ENCODE data around the gene SNX27. TPM values are rescaled to one million over a fixed set of nuclear protein-coding genes. Genes with fewer than 3 reads are reported as not detected.
A peak's percentile ranks its signal among the peaks of the same experiment; 100 is the strongest.
"Not testable (repeated sequence)": the region's sequence is repeated elsewhere in the genome, so short reads cannot be mapped to it uniquely, and the experiment has no call there.

SNX27 gene
- total and polyA plus RNA-seq, 12 donors, result 6.5 to 37.8 (median 32.2) TPM

DNA sequence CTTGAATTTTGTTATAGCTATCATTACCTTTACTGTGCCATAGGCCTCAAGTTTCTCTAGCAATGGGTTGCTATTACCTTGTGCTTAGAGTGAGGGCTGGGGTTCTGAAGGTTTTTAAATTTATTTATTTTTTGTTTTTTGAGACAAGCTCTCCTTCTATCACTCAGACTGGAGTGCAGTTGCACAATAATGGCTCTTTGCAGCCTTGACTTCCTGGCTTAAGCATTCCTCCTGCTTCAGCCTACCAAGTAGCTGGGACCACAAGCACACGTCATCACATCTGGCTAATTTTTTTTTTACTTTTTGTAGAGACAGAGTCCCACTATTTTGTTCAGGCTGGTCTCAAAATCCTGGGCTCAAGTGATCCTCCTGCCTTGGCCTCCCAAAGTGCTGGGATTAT, 41.5 kb downstream of the SNX27 start:
- H3K27ac ChIP-seq, result peak overlapping the region in 2 of 10 donors; percentile 1 to 85
- 82 to 89% methylated on average over 1 of the region's 1 CpG for WGBS, 2 donors
- ATAC-seq, result no peak

DNA sequence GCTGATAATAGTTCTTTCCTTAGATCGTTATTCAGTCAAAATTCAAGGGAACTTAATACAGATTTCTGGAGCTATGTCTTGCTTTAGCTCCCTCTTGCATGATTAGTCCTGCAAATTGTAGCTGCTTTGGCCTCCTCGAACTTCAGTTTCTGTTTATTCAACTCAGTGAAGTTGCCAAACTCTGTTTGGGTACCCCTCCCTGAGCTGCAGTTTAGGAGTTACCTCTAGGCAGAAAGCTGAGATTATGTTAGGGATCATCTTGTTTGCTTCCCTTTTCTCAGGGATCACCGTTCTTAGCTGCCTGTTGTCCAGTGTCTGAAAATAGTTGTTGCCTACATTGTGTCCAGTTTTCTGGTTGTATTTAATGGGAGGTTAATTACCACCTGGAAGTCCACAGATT, 43.5 kb downstream of the SNX27 start:
- 83 to 89% methylated on average over 3 of the region's 3 CpGs for WGBS, 2 donors
- peaks cover 0 to 35% (median 6%) of the 10 kb centered on the region in 9 donors for H3K4me1 ChIP-seq

More for the DNA sequence above, 41.5 kb downstream of the SNX27 start:
- DNase-seq, result no peak
- Histone ChIP-seq H3K36me3 (peaks cover 0 to 21% (median 5%) of the 10 kb centered on the region in 9 donors), H3K4me3 (no peak overlapping the region), H3K4me1 (peaks cover 0 to 35% (median 6%) of the 10 kb centered on the region in 9 donors), H3K9me3 (no peaks in the 10 kb centered on the region), H3K27me3 (no peaks in the 10 kb centered on the region)
- TF ChIP-seq, protein P1, sequence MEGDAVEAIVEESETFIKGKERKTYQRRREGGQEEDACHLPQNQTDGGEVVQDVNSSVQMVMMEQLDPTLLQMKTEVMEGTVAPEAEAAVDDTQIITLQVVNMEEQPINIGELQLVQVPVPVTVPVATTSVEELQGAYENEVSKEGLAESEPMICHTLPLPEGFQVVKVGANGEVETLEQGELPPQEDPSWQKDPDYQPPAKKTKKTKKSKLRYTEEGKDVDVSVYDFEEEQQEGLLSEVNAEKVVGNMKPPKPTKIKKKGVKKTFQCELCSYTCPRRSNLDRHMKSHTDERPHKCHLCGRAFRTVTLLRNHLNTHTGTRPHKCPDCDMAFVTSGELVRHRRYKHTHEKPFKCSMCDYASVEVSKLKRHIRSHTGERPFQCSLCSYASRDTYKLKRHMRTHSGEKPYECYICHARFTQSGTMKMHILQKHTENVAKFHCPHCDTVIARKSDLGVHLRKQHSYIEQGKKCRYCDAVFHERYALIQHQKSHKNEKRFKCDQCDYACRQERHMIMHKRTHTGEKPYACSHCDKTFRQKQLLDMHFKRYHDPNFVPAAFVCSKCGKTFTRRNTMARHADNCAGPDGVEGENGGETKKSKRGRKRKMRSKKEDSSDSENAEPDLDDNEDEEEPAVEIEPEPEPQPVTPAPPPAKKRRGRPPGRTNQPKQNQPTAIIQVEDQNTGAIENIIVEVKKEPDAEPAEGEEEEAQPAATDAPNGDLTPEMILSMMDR (IDR thresholded peaks at IDR 0.05), result no peak
- intact Hi-C loops (cut with DNase I), result loop anchor here in 1 of 10 donors (10.0 kb wide), 1 partner anchor 61 kb away; the partner anchor contains the start of gene CELF3

DNA sequence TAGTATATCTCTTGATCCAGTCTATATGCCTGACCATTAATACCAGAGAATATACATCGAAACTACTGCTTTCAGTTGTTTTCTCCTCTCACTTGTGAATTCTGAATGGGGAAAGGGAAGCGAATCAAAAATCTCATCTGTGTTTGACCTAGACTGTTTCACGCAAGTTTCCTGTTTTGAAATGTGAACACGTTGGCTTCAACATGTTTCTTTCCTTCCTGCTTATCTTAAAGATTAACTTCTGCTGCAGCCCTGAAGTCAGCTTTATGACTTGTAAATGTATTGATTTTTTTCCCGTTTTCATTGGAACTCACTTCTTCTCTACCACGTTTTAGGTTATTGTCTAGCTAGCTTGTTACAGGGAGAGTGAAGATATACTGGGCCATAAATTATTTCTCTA, 49.9 kb downstream of the SNX27 start:
- 67 to 77% methylated on average over 6 of the region's 6 CpGs for WGBS, 2 donors
- no peak for ATAC-seq
- Histone ChIP-seq H3K36me3 (peaks cover 0 to 86% (median 24%) of the 10 kb centered on the region in 9 donors), H3K27me3 (no peaks in the 10 kb centered on the region), H3K4me3 (no peak overlapping the region), H3K4me1 (peaks cover 0 to 20% (median 0%) of the 10 kb centered on the region in 9 donors), H3K9me3 (no peaks in the 10 kb centered on the region), H3K27ac (peak overlapping the region in 2 of 10 donors; percentile 7 to 59)
- DNase-seq, result no peak
- TF ChIP-seq, protein P1 (IDR thresholded peaks at IDR 0.05), result no peak
- intact Hi-C loops (cut with DNase I), result no loop called here

More for the DNA sequence above, 43.5 kb downstream of the SNX27 start:
- ATAC-seq (no peak), DNase-seq (no peak)
- Histone ChIP-seq H3K36me3 (peaks cover 0 to 34% (median 9%) of the 10 kb centered on the region in 9 donors), H3K27me3 (no peaks in the 10 kb centered on the region), H3K9me3 (no peaks in the 10 kb centered on the region), H3K27ac (peak overlapping the region in 1 of 10 donors; percentile 85), H3K4me3 (no peak overlapping the region)
- intact Hi-C loops (cut with DNase I), result loop anchor here in 1 of 10 donors (10.0 kb wide), 1 partner anchor 59 kb away; the partner anchor contains the start of gene CELF3
- TF ChIP-seq, protein P1 (IDR thresholded peaks at IDR 0.05), result no peak

DNA sequence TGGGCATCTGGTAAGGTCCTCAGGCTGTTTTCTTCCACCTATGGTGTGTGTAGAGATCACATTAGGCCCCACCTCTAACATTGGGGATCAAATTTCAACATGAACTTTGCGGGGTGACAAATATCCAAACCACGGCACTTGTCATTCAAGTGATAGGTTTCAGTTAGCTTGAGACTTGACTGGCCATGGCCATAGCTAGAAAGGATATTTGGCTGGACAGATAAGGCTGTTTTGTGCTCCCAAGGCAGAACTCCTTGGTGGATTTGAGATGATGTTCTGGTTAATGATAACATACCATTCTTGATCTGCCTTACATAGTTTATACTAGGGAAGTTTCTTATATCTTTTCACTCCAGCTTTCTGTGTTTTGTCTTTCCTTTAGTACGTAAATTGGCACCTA, 56.2 kb downstream of the SNX27 start:
- H3K4me3 ChIP-seq, result no peak overlapping the region
- H3K4me1 ChIP-seq, result peaks cover 0 to 21% (median 0%) of the 10 kb centered on the region in 9 donors
- ATAC-seq (no peak), DNase-seq (no peak)
- TF ChIP-seq, protein P1 (IDR thresholded peaks at IDR 0.05), result no peak
- intact Hi-C loops (cut with DNase I), result no loop called here
- 80 to 85% methylated on average over 3 of the region's 3 CpGs for WGBS, 2 donors
- peaks cover 0 to 22% (median 0%) of the 10 kb centered on the region in 11 donors for H3K9me3 ChIP-seq
- peaks cover 0 to 75% (median 23%) of the 10 kb centered on the region in 9 donors for H3K36me3 ChIP-seq
- H3K27me3 ChIP-seq, result no peaks in the 10 kb centered on the region
- no peak overlapping the region for H3K27ac ChIP-seq

DNA sequence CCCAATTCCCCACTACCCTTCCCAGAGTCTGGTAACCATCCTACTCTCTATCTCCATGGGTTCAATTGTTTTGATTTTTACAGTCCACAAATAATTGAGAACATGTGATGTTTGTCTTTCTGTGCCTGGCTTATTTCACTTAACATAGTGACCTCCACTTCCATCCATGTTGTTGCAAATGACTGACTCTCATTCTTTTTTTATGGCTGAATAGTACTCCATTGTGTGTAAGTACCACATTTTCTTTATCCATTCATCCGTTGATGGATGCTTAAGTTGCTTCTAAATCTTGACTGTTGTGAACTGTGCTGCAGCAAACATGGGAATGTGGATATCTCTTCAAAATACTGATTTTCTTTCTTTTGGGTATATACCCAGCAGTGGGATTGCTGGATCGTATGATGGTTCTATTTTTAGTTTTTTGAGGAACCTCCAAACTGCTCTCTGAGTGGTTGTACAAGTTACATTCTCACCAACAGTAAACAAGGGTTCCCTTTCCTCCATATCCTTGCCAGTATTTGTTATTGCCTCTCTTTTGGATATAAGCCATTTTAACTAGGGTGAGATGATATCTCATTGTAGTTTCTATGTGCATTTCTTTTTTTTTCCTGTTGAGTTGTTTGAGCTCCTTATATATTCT, 58.3 kb downstream of the SNX27 start:
- Histone ChIP-seq H3K36me3 (peaks cover 0 to 58% (median 23%) of the 10 kb centered on the region in 9 donors), H3K4me1 (peaks cover 0 to 21% (median 0%) of the 10 kb centered on the region in 9 donors), H3K9me3 (peaks cover 0 to 22% (median 0%) of the 10 kb centered on the region in 11 donors)
- H3K27me3 ChIP-seq; intact Hi-C loops (cut with DNase I); ATAC-seq; H3K27ac ChIP-seq; DNase-seq; H3K4me3 ChIP-seq: not testable (repeated sequence)
- WGBS, 2 donors, result 66 to 77% methylated on average over 2 of the region's 2 CpGs
